ENCODE results near the gene DRC7.
"Not testable (repeated sequence)": the region's sequence is repeated elsewhere in the genome, so short reads cannot be mapped to it uniquely, and the experiment has no call there.

Gene DRC7

DNA sequence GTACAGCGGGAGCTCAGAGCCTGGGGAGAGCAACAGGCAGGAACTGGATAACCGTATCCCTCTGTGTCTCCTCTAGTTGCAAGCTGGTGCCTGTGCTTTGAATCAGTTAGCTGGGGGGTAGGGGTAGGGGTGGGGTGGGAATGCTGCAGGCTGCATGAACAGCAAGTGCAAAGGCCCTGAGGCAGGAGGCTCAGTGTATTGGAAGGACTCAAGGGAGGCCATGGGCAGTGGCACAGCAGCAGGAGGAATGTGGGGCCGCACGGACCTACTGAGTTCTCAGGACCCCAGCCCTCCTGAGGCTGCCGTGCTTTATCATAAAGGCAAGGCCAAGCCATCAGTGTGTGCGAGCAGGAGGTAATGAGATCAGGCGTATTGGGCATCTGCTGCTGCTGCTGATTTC is 44.2 kb downstream of the DRC7 start:
- DNase-seq = no peak

DNA sequence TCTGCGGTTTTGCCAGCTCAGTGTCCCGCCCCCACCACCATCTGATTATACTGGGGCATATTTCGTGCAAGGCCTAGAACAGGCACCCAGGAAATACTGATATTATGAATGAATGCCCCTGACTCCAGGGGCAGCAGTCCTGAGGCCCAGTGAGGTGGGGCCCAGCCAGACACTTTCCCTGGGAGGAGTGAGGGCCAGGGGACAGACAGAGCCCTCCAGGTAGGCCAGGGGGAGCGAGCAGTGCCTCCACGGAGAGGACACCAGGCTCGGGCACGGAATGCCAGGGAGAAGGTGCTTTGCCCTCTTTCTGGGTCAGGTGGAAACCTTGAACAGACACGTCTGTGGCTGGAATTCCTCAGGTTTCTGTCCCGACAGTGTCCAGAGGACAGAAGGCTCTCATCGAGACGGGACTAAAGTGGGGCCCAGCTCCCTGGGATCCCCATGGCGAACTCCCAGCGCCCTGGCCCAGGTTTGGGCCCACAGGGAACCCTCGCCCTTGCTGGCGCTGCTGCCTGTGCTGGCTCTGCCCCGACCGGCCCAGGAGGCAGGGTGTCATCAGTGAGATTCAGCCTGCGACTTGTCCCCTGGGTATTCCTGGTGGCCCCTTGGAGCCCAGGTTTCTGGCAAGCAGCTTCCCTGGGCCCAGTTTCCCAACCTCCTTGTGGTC is 45.3 kb downstream of the DRC7 start:
- no peak for DNase-seq

- no peak for DNase-seq
These were observed 45.9 kb downstream of the DRC7 start for GRCh38 chr16:57740423-57741071.

- DNase-seq = no peak
These were observed 47.1 kb downstream of the DRC7 start for GRCh38 chr16:57741660-57742191.

DNA sequence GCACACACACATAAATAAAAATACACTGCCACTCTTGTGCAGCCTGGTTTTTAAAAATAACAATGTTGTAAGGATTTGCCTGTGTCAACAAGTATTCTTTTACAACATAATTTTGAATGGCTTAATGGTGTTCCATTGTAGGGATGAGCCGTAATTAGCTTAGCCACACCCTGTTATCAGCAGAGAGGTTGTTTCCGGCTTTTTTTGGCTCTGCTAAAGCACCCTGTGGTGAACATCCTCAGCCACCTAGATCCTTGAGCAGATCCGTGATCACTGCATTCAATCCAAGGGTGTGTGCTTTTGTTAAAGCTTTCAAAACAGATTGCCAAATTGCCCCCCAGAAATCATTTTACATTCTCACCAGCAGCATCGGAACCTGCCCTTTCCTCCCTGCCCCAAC is 47.9 kb downstream of the DRC7 start:
- no peak for DNase-seq

DNA sequence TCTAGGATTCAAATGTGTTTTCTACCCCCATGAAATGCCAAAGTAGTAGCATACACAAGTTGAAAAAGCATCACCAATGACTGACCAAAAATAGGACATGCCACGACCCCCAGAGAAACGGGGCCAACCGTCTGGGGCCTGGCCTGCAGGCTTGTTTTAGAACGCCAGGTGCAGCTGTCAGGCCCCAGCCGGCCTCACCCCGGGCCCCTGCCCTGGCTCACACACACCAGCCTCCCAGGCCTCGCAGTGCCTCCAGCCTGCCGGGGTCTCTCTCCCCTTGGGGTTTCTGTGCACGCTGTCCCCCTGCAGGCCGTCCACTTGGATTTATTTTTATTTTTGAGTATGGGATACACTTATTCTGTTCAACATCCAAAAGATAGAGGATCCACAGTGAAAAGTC is 48.9 kb downstream of the DRC7 start:
- DNase-seq = no peak

DNA sequence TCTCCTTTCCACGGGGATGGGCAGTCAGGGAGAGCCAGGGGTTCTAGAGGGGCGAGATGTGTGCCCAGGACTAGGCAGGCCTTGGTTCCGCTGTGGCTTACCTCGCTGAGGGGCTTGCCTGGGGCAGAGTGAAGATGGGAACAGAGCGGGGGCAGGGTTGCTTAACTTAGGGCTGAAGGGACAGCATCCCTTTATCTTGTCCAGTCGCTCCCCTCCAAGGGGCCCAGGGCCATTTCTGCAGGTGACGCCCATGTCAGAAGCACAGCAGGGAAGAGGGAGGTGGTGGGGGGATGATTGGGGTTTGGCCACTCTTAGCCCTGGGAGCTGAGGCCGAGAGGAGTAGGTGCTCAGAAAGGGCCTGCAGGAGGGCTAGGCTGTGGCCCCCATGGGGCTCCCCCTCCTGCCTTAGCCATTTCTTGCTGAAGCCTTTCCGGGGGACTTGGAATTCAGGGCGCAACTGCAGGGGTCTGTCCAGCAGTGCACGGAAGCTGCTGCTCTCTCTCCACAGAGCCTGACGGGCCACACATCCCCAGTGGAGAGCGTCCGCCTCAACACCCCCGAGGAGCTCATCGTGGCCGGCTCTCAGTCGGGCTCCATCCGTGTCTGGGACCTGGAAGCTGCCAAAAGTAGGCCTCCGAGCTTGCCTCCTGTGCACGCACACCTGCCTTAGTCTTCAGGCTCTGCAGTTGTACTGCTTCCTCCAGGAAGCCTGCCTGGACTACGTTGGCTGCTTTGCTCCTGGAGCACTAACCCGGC is 49.5 kb downstream of the DRC7 start:
- DNase-seq = no peak

DNA sequence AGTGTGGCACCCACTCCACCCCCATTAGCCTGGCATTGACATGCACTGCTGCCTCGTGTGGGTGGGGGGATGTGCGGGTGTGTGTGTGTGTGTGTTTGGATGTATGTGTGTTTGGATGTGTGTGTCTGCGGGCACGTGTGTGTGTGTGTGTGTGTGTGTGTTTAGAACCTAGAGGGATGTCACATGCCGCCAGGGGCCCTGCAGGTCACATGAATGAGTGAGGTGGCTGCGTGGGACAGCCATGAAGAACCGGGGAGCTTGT is 50.0 kb downstream of the DRC7 start:
- DNase-seq = no peak

DNA sequence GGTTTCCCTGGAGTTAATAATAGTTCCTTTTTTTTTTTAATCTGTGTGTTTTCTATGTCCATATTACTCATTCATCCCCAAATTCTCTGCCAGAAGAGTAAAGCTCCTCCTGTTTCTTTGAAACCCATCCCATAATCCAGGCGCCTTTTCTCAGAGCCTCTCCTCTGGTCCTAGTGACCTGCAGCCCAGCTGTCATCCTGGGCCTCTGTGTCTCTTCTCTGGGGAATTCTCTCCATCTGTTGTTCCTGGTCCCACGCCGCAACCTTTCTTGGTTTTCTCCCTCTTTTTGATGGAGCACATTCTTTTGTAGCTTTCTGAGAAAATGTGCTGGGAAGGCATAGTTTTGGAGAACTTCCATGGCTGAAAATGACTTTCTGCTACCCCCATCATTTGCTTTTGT is 51.2 kb downstream of the DRC7 start:
- no peak for DNase-seq

GRCh38 chr16:57746316-57746715 is 51.7 kb downstream of the DRC7 start:
- not testable (repeated sequence) for DNase-seq

- DNase-seq = no peak
These were observed 52.5 kb downstream of the DRC7 start for GRCh38 chr16:57747091-57747490.

- DNase-seq = no peak
These were observed 52.9 kb downstream of the DRC7 start for GRCh38 chr16:57747496-57747895.

GRCh38 chr16:57747996-57748395 is 53.4 kb downstream of the DRC7 start:
- no peak for DNase-seq

DNA sequence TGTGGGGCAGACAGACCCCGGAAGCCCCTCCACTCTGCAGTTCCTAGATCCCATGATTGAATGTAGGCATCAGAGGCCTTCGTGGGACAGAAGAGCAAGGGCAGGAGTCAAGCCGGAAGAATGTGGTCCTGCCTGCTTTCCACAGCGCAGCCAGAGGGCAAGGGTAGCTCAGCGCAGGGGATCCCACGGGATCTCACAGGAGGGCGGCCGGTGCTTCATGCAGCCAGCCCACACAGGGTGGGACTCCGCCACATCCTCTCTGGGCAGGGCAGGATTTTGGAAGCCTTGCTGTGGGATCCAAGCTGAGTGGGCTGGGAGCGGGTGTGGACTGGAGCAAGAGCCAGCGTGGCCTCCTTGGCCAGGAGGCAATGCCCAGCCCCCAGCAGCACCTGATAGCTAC is 54.0 kb downstream of the DRC7 start:
- no peak for DNase-seq

GRCh38 chr16:57749101-57749692 is 54.6 kb downstream of the DRC7 start:
- DNase-seq = no peak

GRCh38 chr16:57749856-57750452 is 55.3 kb downstream of the DRC7 start:
- no peak for DNase-seq

DNA sequence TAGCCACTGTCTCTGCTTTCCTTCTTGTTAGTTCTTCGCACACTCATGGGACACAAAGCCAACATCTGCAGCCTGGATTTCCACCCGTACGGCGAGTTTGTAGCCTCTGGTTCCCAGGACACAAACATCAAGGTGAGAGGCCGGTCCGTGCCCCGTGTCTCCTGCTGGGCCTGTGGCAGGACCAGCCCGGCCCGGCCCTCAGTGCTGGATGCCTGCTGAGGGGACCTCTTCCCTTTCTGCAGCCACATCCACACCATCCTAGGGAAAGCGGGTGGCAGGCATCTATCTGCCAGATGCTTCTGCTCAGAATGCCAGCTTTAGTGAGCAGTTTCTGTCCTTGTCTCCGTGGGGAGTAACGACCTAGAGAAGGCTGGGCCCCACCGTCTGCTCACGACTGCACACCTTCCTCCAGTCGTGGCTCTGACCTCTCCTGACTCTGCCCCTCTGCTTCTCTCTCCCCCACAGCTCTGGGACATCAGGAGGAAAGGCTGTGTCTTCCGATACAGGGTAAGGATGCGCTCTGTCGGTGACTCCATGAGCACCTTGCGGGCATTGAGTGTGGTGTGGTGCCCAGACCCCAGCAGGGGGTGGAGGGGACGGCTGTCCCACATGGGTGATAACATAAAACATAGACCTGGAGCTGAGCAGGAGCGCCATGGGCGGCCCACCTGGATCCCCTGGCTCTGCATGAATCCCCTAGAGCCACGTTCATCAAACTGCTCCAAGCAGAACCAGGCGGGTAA is 56.4 kb downstream of the DRC7 start:
- DNase-seq = no peak

DNA sequence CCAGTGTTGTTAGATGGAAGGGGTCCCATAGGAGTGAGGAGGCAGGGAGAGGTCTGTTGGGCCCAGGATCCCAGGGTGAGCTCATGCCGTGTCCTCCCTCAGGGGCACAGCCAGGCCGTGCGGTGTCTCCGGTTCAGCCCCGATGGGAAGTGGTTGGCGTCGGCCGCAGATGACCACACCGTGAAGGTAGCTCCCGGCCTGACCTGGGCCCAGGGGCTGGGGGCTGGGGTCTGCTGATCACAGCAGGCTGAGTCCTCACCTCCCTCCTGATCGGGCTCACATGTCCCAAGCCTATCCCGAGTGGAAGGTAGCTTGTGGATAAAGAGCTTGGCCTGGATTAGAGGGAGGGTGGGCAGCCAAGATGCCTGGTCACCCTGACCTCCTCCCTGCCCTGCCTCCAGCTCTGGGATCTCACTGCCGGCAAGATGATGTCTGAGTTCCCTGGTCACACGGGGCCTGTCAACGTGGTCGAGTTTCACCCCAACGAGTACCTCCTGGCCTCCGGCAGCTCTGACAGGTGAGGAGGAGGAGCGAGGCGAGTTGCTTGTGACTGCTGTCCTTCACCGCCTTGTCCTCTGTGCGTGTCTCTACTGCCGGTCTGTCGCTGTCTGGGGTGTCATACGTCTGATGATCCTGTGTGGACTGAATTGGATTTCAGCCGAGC is 57.1 kb downstream of the DRC7 start:
- no peak for DNase-seq

DNA sequence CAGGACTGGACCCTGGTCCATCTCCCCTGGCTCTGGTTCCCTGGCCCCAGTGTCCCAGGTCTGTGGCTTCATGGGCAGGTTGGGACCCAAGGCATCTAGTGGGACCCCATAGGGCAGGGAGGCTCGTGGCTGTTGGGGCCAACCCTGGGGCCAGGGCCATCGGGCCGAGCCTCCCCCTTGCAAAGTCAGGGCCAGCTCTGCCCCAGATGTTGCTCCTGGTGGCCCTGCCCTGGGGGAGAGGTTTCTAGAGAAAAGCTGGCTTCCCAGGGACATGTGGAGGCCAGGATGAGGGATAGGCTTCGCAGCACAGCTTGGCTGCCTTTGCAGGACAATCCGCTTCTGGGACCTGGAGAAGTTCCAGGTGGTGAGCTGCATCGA is 57.6 kb downstream of the DRC7 start:
- DNase-seq = no peak

DNA sequence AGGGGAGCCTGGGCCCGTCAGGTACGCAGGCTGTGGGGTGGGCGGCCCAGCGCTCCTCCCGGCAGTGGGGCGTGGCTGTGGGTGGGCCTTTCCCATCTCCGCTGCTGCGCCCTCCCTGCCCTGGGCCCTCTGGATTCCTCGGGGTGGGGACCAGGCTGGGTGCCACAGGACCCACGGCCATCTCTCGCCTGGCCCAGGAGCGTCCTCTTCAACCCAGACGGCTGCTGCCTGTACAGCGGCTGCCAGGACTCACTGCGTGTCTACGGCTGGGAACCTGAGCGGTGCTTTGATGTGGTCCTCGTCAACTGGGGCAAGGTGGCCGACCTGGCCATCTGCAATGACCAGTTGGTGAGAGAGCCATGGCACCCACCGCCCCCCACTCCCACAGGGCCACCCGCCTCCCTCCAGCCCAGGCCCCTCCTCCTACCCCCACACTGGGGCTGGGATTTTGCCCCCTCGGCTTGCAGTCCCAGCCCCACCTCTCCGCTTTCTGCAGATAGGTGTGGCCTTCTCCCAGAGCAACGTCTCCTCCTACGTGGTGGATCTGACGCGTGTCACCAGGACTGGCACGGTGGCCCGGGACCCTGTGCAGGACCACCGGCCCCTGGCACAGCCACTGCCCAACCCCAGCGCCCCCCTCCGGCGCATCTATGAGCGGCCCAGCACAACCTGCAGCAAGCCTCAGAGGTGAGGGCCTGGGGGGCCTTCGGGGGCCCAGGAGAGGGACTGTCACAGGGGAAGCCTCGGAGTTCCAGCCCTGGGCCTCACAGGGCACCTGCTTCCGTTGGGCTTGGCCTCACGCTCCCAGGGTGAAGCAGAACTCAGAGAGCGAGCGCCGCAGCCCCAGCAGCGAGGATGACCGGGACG is 58.2 kb downstream of the DRC7 start:
- DNase-seq = no peak
